ENCODE data around the gene CCR4.
"Not testable (repeated sequence)": the region's sequence is repeated elsewhere in the genome, so short reads cannot be mapped to it uniquely, and the experiment has no call there.

- TF ChIP-seq POLR2AphosphoS5 (IDR thresholded peaks at IDR 0.05; ENCODE audit: low read depth, low read length); POLR2A (IDR thresholded peaks at IDR 0.05; ENCODE audit: low read depth, low read length); TAF1 (IDR thresholded peaks at IDR 0.05; ENCODE audit: low read depth, low read length); SPI1 (IDR thresholded peaks at IDR 0.05; ENCODE audit: low read depth, low read length); PAX5 (IDR thresholded peaks at IDR 0.05; ENCODE audit: insufficient read depth, low read length, severe bottlenecking); POU2F2 (IDR thresholded peaks at IDR 0.05; ENCODE audit: low read depth, low read length): not testable (repeated sequence)
Measured at GRCh38 chr3:32966627-32967026, 15.2 kb downstream of the CCR4 start.

Measured in GM12891 (cell line).